K562 (cell line): ENCODE results near the gene MRPL55. TPM values are rescaled to one million over a fixed set of nuclear protein-coding genes. Genes with fewer than 3 reads are reported as not detected.

Experiments used
- ATAC-seq: fragments of 200-7000 bp; cut with Tn5 transposase; 3 replicates; pipeline ENCODE4 v1.9.1; 2020; ENCODE audit warnings: moderate library complexity
- BruUV-seq: library from RNA; stranded (reverse); fragments of 400-500 nt; replicated peaks from 2 replicates; lab custom pipeline; 2021; lab: Mats Ljungman, UMichigan
- CTCF ChIA-PET: fragments of 300-600 bp; formaldehyde crosslinking; extraction: SDS; loops from one replicate; lab custom pipeline; 2021; ENCODE audit warnings: low intra/inter-chr PET ratio; lab: Yijun Ruan, JAX
- POLR2A ChIA-PET: fragments of 300-600, 350-650 bp; sonication (Branson Sonifier 250); formaldehyde crosslinking; extraction: SDS; loops from one replicate; lab custom pipeline; 2021; ENCODE audit warnings: antibody characterized with exemption, inconsistent platforms; lab: Yijun Ruan, JAX
- DNase-seq, 4 experiments: peaks; one replicate each; pipeline versions ENCODE4 v3.0.0 to v3.0.0-alpha.2; 2011 to 2018; ENCODE audit warnings: low spot score in 3 of 4, mixed read lengths in 3 of 4; ENCODE audit errors: extremely low read depth in 1 of 4
- FAIRE-seq: peaks from 2 replicates; lab custom pipeline; 2011; peaks lifted over from hg19 to GRCh38; lab: Jason Lieb, UNC
- H2AFZ ChIP-seq: 2 replicates; pipeline ENCODE4 v1.6.0; 2011; ENCODE audit warnings: low read depth, low read length, control low read depth, inconsistent platforms
- H3K27ac ChIP-seq: fragments of 200-600 bp; 3 replicates; pipeline ENCODE4 v1.8.0; 2011; ENCODE audit warnings: low read depth, mild to moderate bottlenecking, control low read depth, inconsistent platforms, low read length, moderate library complexity, mixed read lengths; ENCODE audit errors: extremely low read depth
- H3K27me3 ChIP-seq, 2 experiments: fragments of 300-600 bp in 1 of 2; 2 replicates in 1 of 2; 3 replicates in 1 of 2; pipeline versions ENCODE4 v1.6.0 to v1.8.0; 2011; ENCODE audit warnings: inconsistent platforms in 2 of 2, low read length in 2 of 2, mild to moderate bottlenecking in 1 of 2, mixed read lengths in 1 of 2, moderate library complexity in 1 of 2; ENCODE audit not compliant: control insufficient read depth in 2 of 2, insufficient read depth in 2 of 2
- H3K36me3 ChIP-seq: fragments of 300-600 bp; 3 replicates; pipeline ENCODE4 v1.8.0; 2011; ENCODE audit warnings: mild to moderate bottlenecking, low read length, inconsistent platforms; ENCODE audit not compliant: control insufficient read depth, insufficient read depth
- H3K4me1 ChIP-seq, 2 experiments: fragments of 200-600 bp in 1 of 2; replicated peaks in 1 of 2; 2 replicates in 1 of 2; 3 replicates in 1 of 2; pipeline versions ENCODE4 v1.5.1 to v1.8.0; 2011; ENCODE audit warnings: inconsistent platforms in 2 of 2, low read length in 2 of 2, mild to moderate bottlenecking in 1 of 2, mixed read lengths in 1 of 2, moderate library complexity in 1 of 2; ENCODE audit not compliant: control insufficient read depth in 2 of 2, insufficient read depth in 2 of 2
- H3K4me2 ChIP-seq: 2 replicates; pipeline ENCODE4 v1.6.1; 2011; ENCODE audit warnings: low read length, control low read depth, inconsistent platforms, mixed read lengths; ENCODE audit not compliant: insufficient read depth
- H3K4me3 ChIP-seq: fragments of 200-600 bp; sonication (generic), shearing (Covaris generic); 2 replicates; pipeline ENCODE4 v1.5.1; 2016; ENCODE audit warnings: control low read depth, inconsistent platforms
- H3K79me2 ChIP-seq: fragments of 200-600 bp; 3 replicates; pipeline ENCODE4 v1.8.0; 2011; ENCODE audit warnings: low read length, inconsistent platforms; ENCODE audit not compliant: control insufficient read depth, insufficient read depth
- H3K9ac ChIP-seq, 2 experiments: 2 replicates each; pipeline versions ENCODE4 v1.6.0 to v1.6.1; 2011; ENCODE audit warnings: low read depth in 2 of 2, low read length in 2 of 2, control low read depth in 1 of 2, inconsistent platforms in 1 of 2, mild to moderate bottlenecking in 1 of 2, mixed read lengths in 1 of 2; ENCODE audit not compliant: insufficient read depth in 1 of 2
- H3K9me1 ChIP-seq: one replicate; pipeline ENCODE4 v1.6.0; 2011; ENCODE audit warnings: inconsistent platforms, mild to moderate bottlenecking, low read length, moderate library complexity; ENCODE audit not compliant: control insufficient read depth, insufficient read depth
- H3K9me3 ChIP-seq: replicated peaks from 2 replicates; pipeline ENCODE4 v1.5.1; 2011; ENCODE audit warnings: low read depth, low read length, inconsistent platforms; ENCODE audit not compliant: control insufficient read depth, insufficient read depth
- H4K20me1 ChIP-seq: replicated peaks from 2 replicates; pipeline ENCODE4 v1.6.1; 2011; ENCODE audit warnings: low read length, inconsistent platforms, mixed read lengths; ENCODE audit not compliant: control insufficient read depth, insufficient read depth
- ARNT ChIP-seq, 2 experiments: fragments of 450-650 bp; IDR thresholded peaks; 2 replicates each; pipeline ENCODE4 v1.6.1; 2016; ENCODE audit warnings: mild to moderate bottlenecking in 1 of 2
- CHCHD3 ChIP-seq: fragments of 250-450 bp; sonication (Bioruptor Pico); IDR thresholded peaks from 2 replicates; pipeline ENCODE4 v2.1.2; 2022; ENCODE audit warnings: mild to moderate bottlenecking
- HNRNPK ChIP-seq: fragments of 200-400 bp; formaldehyde crosslinking; IDR thresholded peaks from one replicate; pipeline ENCODE4 v1.6.1; 2018; ENCODE audit warnings: mild to moderate bottlenecking, low read depth, low read length; ENCODE audit not compliant: poor library complexity, severe bottlenecking
- KLF6 ChIP-seq: fragments of 250-450 bp; sonication (Bioruptor Pico); IDR thresholded peaks from 2 replicates; pipeline ENCODE4 v1.4.0; 2020; ENCODE audit warnings: mild to moderate bottlenecking, moderate library complexity, borderline replicate concordance
- SETDB1 ChIP-seq: IDR thresholded peaks from one replicate; pipeline ENCODE4 v1.6.1; 2012; ENCODE audit warnings: low read length, control low read depth, inconsistent platforms
- ZC3H8 ChIP-seq: fragments of 450-650 bp; IDR thresholded peaks from 2 replicates; pipeline ENCODE4 v1.6.1; 2017
- ZNF274 ChIP-seq: IDR thresholded peaks from 2 replicates; pipeline ENCODE4 v1.6.1; 2011; ENCODE audit warnings: low read depth, mild to moderate bottlenecking, low read length, moderate library complexity, borderline replicate concordance
- WGBS: fragments of 100-300 bp; shearing (Covaris generic); methylation state at CpG from one replicate; pipeline ENCODE4 v1.1.6; 2016; ENCODE audit warnings: low coverage, mixed read lengths; ENCODE audit not compliant: insufficient coverage; ENCODE audit errors: missing lambda C conversion rate; 5-methylcytosine and 5-hydroxymethylcytosine counted together
- in situ Hi-C: fragments of 300-500 bp; cut with MboI; formaldehyde crosslinking; loops from 4 replicates; pipeline ENCODE4 v1.15.0; 2018; ENCODE audit warnings: inconsistent platforms, mixed read lengths
- intact Hi-C: fragments of 100-400 bp; cut with micrococcal nuclease; formaldehyde crosslinking; loops from 2 replicates; pipeline ENCODE4 v1.14.2; 2022
- polyA plus RNA-seq, 8 experiments: library from polyadenylated mRNA; depleted of rRNA in 4 of 8; stranded (reverse) in 5 of 8; unstranded in 3 of 8; fragments of >200 nt; fragmentation: Nextera tagmentation in 2 of 8; fragmentation: Illumina TruSeq in 1 of 8; extraction: Ambion mirVana in 2 of 8; extraction: Trizol in 1 of 8; gene quantifications; 2 replicates each; pipeline versions ENCODE4 v1.2.1 to v1.2.3, GENCODE V29; 2011 to 2014; ENCODE audit warnings: inconsistent platforms in 1 of 8, missing spikeins in 1 of 8
- total RNA-seq, 7 experiments: library from RNA; depleted of rRNA in 6 of 7; stranded (reverse); fragments of >200 nt in 6 of 7; fragmentation: Illumina TruSeq in 2 of 7; extraction: Trizol in 2 of 7; gene quantifications; 2 replicates each; pipeline versions ENCODE4 v1.2.1 to v1.2.3, GENCODE V29; 2011 to 2021; ENCODE audit warnings: low replicate concordance in 1 of 7
- TF ChIP-seq, protein P1 (sequence below): fragments of 450-650 bp; IDR thresholded peaks from 2 replicates; pipeline ENCODE4 v1.6.1; 2018; ENCODE audit not compliant: partially characterized antibody
- TF ChIP-seq, protein P2 (sequence below): sonication (generic); formaldehyde crosslinking; IDR thresholded peaks from 2 replicates; pipeline ENCODE4 v1.8.1; 2023; ENCODE audit warnings: missing genetic modification reagents, mild to moderate bottlenecking, borderline replicate concordance

MRPL55 gene
- total and polyA plus RNA-seq, 9 of the 15 experiments (the other 6 are each of a cell fraction or from before 2014, with no cell fraction given), result 34.9 to 228 (median 81.0) TPM

DNA sequence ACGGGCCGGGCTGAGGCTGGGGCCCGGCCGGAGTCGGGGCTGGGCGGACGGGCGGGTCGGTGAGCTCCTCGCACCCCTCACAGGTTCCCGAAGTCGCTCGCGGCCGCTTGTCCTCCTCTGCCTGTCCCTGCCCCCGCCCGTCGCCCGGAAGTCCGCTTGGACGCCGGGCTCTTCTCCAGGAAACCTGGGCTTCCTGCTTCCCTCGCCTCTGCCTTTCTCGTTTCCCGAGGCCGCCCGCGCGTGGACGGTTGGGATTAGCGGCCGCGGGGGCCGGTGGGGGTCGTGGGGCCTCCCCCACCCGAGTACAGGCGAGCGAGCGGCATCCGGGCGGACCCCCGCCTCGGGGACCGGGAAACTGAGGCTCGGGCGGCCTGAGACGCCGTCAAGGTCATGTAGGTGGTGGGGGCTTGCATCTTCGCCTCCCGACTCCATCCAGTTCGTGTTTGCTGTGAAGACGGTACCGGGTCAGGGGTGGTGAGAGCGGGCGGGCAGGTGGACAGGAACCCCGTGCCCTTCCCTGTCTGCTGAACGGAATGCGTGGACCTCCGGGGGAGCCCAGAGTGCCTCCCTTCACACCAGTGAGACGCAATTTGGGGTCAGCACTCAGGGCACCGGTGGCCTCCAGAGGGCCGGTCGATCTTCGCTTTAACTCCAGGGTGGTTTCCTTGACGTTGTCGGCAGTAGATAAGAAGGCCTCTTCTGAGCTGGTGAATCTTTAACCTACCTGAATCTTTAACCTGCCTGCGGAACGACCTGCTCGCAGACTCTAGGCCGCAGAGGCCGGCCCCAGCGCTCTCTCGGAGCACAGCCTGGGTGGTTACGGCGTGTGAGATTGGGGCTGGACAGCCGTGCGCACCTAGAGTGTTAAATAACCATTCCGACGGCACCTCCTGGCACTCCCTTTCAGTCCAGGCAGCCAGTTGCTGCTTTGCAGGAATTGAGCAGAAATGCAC lies 25.9 kb downstream of the MRPL55 start (continued):
- TF ChIP-seq, protein P1, sequence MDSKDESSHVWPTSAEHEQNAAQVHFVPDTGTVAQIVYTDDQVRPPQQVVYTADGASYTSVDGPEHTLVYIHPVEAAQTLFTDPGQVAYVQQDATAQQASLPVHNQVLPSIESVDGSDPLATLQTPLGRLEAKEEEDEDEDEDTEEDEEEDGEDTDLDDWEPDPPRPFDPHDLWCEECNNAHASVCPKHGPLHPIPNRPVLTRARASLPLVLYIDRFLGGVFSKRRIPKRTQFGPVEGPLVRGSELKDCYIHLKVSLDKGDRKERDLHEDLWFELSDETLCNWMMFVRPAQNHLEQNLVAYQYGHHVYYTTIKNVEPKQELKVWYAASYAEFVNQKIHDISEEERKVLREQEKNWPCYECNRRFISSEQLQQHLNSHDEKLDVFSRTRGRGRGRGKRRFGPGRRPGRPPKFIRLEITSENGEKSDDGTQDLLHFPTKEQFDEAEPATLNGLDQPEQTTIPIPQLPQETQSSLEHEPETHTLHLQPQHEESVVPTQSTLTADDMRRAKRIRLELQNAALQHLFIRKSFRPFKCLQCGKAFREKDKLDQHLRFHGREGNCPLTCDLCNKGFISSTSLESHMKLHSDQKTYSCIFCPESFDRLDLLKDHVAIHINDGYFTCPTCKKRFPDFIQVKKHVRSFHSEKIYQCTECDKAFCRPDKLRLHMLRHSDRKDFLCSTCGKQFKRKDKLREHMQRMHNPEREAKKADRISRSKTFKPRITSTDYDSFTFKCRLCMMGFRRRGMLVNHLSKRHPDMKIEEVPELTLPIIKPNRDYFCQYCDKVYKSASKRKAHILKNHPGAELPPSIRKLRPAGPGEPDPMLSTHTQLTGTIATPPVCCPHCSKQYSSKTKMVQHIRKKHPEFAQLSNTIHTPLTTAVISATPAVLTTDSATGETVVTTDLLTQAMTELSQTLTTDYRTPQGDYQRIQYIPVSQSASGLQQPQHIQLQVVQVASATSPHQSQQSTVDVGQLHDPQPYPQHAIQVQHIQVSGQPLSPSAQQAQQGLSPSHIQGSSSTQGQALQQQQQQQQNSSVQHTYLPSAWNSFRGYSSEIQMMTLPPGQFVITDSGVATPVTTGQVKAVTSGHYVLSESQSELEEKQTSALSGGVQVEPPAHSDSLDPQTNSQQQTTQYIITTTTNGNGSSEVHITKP, result peak; percentile 47

DNA sequence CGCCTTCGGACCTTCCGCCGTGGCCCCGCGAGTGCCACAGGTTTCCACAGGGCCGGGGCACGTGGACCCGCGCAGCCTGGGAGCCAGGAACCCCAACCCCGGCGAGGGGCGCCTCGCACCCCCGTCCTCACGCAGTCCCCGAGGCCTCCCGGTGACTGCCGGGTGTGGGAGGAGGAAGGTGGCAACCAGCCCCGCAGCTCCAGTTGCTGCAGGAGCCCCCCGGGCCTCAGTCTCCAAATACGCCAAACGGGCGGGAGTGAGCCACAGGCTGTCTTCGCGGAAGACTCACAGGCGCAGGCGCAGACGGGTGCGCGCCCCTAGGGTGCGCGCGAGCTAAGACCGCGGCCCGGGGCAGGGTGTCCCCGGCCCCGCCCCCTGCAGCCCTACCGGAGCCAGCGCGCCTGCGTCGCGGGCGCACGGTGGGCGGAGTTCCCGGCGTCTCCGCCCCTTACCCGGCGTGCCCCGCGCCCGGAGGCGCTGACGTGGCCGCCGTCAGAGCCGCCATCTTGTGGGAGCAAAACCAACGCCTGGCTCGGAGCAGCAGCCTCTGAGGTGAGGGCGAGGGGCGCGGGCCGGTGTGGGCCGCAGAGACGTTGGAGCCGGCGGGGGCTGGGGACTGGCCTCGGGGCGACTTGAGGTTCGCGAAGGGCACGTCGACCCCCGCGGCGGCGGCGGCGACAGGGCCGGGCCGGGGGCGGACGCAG lies 26.7 kb downstream of the MRPL55 start, which contains the start of gene ARF1:
Gene ARF1 (plus strand): TSS at position 495 of the 704 bp plus-strand sequence. CDS start 14,407 bp downstream, outside the sequence.
- Histone ChIP-seq H3K9ac (peak within 1 kb of the TSS; percentile 99 to 100), H3K4me3 (peak within 1 kb of the TSS; percentile 96), H3K27me3 (no peaks in the 10 kb centered on the region), H3K4me2 (peak within 1 kb of the TSS; percentile 100), H2AFZ (peak within 1 kb of the TSS; percentile 89), H3K36me3 (peaks cover 39% of the 10 kb centered on the region), H4K20me1 (peaks cover 51% of the 10 kb centered on the region), H3K4me1 (peaks cover 34 to 55% of the 10 kb centered on the region in 2 experiments; a peak in 4 of 5 replicates), H3K9me1 (peaks cover 30% of the 10 kb centered on the region), H3K27ac (peak within 1 kb of the TSS; percentile 98), H3K9me3 (no peaks in the 10 kb centered on the region), H3K79me2 (peaks cover 68% of the 10 kb centered on the region)
- 1% methylated on average over 36 of the region's 87 CpGs for WGBS
- BruUV-seq, result no TSS peak
- DNase-seq, result peak; percentile 97 to 100 (median 98)
- POLR2A ChIA-PET, result interaction anchor here (0.5 to 4.3 kb wide), 16 partner anchors 10 to 1587 kb away, joined by 3 to 36 read pairs (median 3); partner anchors contain the start of gene JMJD4
- CTCF ChIA-PET, result interaction anchor here (1.0 kb wide), 1 partner anchor 58 kb away, joined by 3 read pairs; the partner anchor contains the start of gene GUK1
- ATAC-seq, result peak; percentile 88
- in situ Hi-C loops (no loop called here), intact Hi-C loops (no loop called here)
- FAIRE-seq, result peak; percentile 88
- TF ChIP-seq ZNF274, result no peak; the same call in 1 of the 2 replicates
- TF ChIP-seq KLF6 (CRISPR knock-in tag), result peak; percentile 66; the same call in 1 of the 2 replicates
- TF ChIP-seq CHCHD3, result no peak
- peak; percentile 30 for TF ChIP-seq SETDB1
- no peak for TF ChIP-seq HNRNPK
- TF ChIP-seq ZC3H8, result no peak
- no peak for TF ChIP-seq ARNT (IDR thresholded peaks at IDR 0.05)
- TF ChIP-seq, protein P2, sequence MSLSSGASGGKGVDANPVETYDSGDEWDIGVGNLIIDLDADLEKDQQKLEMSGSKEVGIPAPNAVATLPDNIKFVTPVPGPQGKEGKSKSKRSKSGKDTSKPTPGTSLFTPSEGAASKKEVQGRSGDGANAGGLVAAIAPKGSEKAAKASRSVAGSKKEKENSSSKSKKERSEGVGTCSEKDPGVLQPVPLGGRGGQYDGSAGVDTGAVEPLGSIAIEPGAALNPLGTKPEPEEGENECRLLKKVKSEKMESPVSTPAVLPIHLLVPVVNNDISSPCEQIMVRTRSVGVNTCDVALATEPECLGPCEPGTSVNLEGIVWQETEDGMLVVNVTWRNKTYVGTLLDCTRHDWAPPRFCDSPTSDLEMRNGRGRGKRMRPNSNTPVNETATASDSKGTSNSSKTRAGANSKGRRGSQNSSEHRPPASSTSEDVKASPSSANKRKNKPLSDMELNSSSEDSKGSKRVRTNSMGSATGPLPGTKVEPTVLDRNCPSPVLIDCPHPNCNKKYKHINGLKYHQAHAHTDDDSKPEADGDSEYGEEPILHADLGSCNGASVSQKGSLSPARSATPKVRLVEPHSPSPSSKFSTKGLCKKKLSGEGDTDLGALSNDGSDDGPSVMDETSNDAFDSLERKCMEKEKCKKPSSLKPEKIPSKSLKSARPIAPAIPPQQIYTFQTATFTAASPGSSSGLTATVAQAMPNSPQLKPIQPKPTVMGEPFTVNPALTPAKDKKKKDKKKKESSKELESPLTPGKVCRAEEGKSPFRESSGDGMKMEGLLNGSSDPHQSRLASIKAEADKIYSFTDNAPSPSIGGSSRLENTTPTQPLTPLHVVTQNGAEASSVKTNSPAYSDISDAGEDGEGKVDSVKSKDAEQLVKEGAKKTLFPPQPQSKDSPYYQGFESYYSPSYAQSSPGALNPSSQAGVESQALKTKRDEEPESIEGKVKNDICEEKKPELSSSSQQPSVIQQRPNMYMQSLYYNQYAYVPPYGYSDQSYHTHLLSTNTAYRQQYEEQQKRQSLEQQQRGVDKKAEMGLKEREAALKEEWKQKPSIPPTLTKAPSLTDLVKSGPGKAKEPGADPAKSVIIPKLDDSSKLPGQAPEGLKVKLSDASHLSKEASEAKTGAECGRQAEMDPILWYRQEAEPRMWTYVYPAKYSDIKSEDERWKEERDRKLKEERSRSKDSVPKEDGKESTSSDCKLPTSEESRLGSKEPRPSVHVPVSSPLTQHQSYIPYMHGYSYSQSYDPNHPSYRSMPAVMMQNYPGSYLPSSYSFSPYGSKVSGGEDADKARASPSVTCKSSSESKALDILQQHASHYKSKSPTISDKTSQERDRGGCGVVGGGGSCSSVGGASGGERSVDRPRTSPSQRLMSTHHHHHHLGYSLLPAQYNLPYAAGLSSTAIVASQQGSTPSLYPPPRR (CRISPR knock-in tag), result no peak
